ENCODE measurements around the gene CFAP52.
"Not testable (repeated sequence)": the region's sequence is repeated elsewhere in the genome, so short reads cannot be mapped to it uniquely, and the experiment has no call there.

CFAP52 gene, protein sequence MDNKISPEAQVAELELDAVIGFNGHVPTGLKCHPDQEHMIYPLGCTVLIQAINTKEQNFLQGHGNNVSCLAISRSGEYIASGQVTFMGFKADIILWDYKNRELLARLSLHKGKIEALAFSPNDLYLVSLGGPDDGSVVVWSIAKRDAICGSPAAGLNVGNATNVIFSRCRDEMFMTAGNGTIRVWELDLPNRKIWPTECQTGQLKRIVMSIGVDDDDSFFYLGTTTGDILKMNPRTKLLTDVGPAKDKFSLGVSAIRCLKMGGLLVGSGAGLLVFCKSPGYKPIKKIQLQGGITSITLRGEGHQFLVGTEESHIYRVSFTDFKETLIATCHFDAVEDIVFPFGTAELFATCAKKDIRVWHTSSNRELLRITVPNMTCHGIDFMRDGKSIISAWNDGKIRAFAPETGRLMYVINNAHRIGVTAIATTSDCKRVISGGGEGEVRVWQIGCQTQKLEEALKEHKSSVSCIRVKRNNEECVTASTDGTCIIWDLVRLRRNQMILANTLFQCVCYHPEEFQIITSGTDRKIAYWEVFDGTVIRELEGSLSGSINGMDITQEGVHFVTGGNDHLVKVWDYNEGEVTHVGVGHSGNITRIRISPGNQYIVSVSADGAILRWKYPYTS

DNA sequence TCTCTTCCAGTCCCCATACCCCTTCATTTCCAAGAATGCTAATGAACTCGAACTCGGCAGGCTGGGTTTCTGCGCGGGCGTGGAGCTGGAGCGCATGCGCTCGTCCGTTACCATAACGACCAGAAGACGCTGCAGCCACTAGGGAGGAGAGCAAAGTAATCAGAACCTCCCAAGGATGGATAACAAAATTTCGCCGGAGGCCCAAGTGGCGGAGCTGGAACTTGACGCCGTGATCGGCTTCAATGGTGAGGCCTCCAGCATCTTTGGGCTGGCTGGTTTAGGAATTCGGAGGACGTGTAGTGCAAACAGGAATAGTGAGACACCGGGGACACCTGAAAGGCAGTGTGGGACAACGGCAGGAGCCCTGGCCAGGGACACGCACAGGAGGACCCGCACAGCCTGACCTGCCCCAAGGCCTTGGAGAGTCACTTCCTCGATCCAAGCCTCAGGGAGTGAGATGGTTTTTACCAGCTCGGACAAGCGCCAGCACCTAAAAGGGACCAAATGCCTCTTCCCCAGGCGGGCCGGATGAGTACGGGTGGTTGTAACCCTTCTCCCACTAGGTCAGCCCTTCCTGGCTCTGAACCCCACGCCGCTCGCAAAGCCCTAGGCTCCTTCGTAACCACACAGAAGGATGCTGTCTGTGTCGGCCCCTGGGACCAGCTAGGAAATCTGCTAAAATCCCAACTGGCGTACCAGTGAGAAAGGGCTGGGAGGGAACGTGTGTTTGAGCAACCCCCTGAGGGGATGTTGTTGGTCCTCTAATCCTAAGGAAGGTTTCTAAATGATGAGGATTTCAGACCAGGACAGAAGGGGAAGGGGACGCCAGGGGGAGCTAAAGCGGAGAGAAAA, at the start of gene CFAP52:
Gene CFAP52, plus strand, starts transcription at position 122 of the 852 bp plus-strand sequence. Its CDS starts 54 bp downstream, at position 176.
- no peak for DNase-seq

DNA sequence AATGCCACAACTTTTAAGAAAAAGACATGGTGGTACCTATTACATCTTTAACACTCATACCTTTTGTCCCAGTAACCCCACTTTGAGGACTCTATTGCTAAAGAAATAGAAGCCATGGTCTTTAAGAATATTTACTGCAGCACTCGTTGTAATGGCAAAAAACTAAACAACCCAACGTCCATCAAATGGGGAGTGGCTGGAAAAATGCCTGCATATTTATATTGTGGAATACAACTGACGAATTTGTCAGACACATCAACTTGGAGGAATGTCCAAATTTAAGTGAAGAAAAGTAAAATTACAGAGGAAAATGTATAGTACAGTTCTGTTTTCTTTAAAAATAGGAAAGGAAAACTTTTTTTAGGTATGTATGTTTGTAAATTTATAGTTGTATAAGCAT, 48.7 kb upstream of the CFAP52 start:
- no peak for DNase-seq

DNA sequence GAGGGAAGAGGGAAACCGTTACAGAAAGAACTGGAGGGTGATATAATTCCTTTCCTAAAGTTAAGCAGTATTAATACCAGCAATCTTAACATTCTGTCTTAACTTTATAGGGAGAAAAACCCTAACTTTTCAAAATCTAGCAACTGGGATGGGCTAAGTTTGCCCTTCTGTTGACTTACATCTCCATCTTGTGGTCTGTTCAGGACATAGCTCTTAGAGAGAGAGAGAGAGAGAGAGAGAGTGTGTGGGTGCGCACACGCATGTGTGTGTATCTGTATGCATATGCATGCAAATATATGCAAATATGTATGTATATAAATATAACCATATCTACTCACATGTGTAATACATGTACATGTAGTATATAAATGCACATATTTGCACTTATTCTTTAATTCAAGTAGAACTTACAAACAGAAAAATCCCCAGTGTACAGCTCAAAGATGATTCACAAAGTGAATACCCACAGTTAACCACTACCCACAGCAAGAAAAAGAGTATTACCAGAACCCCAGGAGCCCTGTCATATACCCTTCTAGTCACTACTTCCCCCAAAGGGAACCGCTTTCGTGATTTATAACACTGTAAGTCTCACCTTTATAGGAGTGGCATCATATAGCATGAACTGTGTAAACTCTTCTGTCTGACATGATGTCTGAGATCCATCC, 47.3 kb upstream of the CFAP52 start:
- no peak for DNase-seq

DNA sequence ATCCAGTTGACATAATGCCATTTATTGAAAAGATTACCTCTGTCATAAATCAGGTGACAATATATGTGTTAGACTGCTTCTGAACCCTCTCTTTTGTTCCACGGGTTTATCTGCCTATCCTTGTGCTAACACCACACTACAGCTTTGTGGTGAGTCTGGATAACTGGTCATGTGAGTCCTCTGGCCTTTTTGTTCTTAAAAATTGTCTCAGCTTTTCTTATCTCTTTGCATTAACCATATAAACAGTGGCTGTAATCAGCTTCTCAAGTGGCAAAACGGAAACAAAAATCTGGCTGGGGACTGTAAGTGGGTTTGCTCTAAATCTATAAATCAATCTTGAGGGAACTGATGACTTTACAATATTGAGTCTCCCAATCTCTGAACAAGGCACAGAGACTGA, 45.4 kb upstream of the CFAP52 start:
- no peak for DNase-seq

DNA sequence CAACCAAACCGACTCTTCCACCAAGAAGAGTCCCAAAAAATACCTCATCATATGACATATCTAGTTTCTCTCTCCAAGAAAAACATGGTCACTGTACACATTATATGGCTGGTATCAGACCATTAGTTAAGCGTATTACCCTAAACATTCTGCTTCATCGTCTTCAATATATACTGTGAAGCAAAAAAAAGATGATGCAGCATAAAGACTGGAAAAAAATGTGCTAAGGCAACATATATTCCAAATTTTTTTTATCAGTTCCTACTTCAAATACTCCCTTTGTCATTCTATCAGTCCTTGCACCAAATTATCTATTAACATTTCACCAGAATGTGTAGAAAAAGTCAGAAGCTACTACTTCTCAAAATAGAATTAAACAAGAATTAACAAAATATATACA, 43.7 kb upstream of the CFAP52 start:
- no peak for DNase-seq

DNA sequence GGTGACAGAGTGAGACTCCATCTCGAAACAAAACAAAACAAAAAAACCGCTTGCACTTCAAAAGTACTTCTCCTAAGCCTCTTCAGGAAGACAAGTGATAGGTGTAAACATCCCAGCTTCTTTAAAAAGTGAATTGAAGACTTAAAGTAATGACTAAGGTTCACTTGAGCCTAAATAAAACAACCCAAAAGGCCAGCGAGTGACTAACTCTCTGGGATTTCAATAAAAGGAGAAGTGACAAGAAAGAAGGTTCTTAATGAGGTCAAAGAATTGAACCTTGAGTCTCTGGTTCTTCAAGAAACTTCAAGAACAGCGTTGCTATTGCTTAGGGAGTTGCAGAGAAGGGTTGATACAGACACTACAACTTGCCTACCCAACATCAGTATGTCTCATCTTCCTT, 43.0 kb upstream of the CFAP52 start:
- DNase-seq, result no peak

DNA sequence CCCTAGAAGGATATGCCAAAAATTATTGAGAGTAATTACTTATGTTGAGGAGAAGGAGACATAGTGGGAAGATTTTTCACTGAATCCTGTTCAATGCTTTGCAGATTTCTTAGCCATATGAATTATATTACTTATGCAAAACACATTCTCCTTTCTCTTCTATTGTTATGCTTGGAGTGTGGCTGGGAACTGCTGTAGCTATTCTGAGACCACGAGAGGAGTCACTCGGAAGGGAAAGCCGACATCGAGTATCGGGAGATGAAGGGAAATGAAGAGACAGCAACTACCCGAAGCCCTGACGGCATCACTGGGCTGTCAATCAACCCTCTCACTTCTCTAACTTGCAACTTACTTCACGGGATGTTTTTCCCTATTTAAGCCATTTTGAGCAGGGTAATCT, 40.4 kb upstream of the CFAP52 start:
- DNase-seq, result no peak

DNA sequence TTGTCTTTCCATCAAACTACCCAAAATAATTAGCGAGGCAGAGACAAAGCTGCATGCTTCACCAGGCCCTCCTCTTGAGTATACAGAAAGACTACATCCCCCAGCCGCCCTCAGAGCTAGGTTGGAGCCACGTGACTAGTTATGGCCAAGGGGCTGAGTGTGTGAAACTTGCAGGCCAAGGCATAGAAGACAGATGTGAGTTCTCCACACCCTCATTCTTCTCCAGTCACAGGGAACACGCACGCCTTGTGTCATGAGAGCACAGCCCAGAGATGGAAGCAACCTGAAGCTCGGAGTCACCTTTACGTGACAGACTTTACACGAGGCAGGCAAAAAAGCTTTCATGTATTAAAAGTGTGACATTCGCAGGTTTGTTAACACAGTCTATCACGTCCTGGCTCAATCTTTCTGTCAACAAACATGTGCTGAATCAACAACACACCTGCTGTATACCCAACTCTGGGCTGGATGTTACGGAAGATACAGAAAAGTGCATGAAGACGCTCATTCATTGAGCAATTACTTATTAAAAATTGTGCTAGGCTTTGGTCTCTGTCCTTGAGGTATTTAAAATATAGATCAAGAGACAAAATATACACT, 39.2 kb upstream of the CFAP52 start:
- no peak for DNase-seq

DNA sequence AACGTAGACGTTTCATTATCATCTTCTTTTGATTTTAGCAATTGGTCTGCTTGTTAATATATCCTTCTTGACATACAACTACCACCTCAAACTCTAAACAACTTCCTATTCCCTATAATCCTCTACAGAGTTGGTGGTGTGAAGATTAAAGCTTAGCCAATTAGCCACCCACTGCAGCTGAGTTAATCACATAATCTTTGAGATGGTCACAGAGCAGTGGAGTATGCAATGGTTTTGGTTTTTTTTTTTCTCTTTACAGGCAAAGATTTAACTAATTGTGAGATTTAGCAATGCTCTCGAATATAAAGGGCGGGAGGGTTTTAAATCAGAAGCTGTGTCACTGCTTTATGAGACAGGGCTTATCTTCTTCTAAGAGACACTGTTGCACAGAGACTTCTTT, 37.8 kb upstream of the CFAP52 start:
- no peak for DNase-seq

DNA sequence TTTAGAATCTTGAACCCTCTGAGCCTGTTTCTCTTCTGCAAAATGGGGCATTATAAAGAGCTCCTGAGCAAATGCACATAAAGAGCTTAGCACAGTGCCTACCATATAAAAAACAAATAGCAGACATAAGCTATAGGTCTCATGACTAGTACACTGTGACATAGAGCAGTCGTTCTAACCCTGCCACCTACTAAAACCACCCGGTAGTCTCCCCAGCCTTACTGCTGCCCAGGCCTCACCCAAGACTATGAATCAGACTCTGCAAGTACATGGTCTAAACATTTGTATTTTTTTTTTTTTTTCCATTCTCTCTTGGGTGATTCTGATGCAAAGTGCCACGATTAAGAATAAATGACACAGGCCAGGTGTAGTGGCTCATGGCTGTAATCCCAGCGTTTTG, 34.7 kb upstream of the CFAP52 start:
- no peak for DNase-seq

DNA sequence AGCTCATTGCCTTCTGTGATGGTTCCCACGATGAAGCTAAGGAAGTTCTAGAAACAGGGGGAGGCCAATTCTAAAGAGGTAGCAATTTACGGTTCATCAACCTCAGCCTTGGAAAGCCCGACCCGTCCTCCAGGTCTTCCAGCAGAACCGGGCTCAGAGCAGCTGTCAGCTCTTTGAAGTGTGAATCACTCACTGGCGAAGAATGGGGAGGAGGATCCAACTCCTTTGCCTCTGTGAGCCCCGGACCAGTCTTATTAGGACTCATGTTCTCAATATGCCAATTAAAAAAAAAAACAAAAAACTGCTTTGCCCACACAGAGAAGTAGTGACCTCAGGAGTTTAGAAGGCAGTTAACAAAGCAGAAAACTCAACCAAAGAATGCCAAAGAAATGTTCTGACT, 32.2 kb upstream of the CFAP52 start:
- DNase-seq, result no peak

DNA sequence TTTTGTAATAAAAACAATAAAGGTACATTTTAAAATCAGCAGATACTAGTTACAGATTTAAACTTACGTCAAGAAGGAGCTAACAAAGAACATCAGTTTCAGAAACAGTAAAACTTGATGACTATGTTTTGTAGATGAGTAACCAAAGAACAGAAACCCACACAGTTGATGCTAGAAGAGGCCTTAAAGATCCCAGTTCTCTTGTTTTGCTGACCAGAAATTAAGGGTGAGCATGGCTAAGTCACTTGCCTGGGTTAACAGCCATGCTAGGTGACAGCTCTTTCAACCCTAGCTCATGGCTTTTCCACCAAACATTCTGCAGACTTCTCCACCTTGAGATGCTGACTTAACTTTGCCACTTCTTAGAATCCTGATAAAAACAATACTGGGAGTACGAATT, 27.2 kb upstream of the CFAP52 start:
- DNase-seq, result no peak

DNA sequence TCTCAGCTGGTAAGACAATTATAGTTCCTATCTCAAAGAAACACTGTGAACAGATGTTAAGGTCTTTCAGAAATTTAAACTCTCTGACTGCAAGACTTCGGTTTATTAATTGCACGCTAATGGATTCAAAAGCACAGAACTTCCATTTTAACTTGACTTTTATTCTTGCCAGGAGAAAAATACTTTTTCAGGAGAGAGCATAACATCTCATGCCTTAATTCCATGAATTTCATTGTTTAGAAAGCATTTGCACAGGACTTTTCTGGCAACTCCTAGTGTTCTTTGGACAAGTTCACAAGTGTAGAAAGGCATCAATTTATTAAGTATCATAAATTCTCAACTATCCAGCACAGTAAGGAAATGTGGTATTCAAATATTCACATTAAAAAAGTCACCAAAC, 23.3 kb upstream of the CFAP52 start:
- DNase-seq, result no peak

DNA sequence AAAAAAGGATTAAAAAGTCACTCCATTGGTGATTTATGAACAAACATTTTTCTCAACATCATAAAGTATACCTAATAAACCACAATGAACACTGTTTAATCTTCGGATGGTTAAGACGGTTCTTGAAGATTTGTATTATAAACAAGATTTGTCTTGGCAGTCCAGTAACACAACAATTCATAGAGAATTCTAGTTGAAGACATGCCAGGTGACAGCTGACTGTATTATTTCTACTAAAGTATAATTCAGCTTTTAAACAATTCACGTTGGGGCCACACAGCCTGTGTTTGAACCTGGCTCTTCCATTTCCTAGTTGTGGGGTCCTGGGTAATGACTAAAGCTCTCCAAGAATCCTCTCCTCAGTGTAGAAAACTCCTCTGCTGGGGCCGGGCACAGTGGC, 22.8 kb upstream of the CFAP52 start:
- no peak for DNase-seq

DNA sequence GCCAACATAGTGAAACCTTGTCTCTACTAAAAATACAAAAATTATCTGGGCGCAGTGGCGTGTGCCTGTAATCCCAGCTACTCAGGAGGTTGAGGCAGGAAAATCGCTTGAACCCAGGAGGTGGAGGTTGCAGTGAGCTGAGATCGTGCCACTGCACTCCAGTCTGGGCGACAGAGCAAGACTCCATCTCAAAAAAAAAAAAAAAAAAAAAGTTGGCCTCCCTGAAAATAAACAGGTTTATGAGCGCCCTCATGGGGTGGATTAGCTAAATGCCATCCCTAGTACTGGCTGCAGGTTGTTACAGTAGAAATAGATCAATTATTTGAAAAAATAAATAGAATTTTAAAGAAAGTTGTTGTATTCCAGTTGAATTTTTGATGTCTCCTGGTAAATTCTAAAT, 21.7 kb upstream of the CFAP52 start:
- DNase-seq, result not testable (repeated sequence)

DNA sequence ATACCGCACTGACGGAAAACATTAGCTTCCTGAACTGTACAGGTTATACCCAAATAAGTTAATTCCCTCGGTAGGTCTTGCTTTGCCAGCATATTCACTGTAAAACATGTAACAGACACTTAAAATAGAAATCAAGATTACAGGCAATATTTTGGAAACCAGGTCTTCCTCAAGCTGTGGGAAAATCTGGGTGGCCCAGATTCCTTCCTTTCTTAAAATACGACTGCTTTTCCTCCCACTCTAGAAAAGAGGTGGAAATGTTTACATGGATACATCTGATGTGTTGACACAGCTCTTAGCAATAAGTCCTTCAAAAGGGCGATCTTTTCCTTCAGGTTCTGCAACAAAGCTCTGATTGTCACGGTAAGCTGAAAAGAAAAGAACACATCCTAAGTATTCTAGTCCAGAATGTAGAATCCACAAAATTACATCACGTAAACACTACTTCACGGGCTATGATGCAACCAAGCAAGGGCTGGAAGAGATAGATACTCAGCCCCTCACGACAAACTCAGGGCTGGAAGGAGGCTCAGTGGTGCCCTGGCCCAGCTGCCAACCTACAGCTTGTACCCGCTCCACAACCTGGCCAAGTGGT, 19.2 kb upstream of the CFAP52 start:
- DNase-seq, result no peak

DNA sequence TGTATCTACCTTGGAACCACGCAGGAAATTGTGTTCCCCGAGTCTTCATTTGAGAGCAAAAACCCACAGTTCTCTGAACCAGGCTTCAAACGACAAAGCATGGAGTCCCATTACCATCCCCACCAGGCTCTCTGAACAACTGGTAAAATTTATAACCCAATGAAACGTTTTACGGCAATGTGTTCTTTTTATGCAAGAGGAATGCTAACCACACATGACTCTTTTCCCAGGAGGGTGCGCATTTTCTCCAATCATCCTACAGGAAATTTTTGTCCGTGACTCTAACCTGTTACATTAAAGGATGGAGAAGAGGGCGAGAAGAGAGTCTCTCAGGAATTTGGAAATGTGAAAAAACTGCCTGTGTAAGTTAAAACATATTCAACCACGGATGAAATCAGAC, 18.6 kb upstream of the CFAP52 start:
- no peak for DNase-seq

DNA sequence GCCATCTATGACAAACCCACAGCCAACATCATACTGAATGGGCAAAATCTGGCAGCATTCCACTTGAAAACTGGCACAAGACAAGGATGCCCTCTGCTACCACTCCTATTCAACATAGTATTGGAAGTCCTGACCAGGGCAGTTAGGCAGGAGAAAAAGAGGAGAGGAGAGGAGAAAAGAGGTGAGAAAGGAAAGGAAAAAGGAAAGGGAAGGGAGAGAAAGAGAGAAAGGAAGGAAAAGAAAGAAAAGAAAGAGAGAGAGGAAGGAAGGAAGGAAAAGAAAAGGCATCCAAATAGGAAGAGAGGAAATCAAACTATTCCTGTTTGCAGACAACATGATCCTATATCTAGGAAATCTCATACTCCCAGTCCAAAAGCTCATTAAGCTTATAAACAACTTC, 12.3 kb upstream of the CFAP52 start:
- DNase-seq, result no peak

DNA sequence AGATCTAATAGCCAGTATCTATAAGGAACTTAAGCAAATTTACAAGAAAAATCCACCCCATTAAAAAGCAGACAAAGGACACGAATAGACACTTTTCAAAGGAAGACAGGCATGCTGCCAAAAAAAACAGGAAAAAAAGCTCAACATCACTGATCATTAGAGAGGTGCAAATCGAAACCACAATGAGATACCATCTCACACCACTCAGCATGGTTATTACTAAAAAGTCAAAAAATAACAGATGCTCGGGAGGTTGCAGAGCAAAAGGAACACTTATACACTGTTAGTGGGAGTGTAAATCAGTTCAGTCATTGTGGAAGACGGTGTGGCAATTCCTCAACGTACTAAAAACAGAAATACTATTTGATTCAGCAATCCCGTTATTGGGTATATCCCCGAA, 10.4 kb upstream of the CFAP52 start:
- DNase-seq, result no peak

DNA sequence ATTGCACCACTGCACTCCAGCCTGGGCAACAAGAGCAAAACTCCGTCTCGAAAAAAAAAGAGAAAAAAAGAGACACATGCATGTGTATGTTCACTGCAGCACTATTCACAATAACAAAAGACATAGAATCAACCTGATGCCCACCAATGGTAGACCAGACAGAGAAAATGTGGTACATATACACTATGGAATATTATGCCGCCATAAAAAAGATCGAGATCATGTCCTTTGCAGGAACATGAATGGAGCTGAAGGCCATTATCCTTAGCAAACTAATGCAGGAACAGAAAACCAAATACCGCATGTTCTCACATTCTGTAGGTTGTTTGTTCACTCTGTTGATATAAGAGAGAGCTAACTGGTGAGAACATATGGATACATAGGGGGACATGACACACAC, 9.7 kb upstream of the CFAP52 start:
- not testable (repeated sequence) for DNase-seq

DNA sequence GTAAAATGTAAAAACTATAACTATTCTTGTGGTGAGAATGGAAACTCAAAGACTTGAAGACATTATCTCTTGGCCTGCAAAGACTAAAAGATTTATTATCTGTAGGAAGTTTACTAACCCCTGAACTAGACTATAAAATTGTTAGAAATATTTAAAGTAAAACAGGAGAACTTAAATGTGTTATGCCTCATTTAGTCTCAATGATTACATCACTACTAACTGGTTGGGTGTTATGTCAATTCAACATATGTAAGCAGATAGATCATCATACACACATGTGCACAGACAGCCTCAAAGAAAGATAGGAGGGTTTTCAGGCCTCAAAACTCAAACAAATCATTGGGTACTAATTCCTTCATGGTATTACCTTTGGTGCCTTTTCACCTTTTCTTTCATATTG, 8.4 kb upstream of the CFAP52 start:
- DNase-seq, result no peak

DNA sequence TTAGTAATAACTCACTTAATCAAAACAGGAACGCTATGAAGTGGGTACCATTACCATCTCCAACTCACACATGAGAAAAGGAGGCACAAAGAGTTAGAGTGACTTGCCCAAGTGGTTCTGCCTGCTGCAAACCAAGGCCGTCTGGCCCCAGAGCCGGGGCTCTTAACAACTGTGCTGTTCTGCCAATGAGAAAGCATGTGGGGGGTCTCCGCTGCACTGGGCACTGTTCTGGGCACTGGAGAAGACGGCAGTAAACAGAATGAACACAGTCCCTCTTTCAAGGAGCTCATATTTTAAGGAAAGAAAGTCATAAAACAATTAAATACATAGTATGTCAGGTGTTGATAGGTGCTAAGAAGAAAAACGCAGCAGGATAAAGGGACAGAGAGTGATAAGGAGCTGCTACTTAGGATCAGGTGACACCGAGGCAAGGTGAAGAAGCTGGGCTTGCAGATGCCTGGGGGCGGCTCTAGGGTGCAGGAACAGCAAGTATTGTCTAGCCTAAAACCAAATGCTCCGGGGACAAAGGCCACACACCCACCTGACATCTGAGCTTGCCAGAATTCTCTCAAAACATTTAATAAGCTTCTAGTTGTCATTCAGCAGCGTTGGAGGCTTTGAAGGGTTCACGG, 7.4 kb upstream of the CFAP52 start:
- no peak for DNase-seq

Measured in SIG-M5 (cell line).